C4-2B (cell line): ENCODE results near the gene XRN2.

Source experiments
- CTCF ChIP-seq: fragments of 450-650 bp; conservative IDR thresholded peaks from 2 replicates; pipeline ENCODE4 v1.5.1; 2017; ENCODE audit warnings: mild to moderate bottlenecking
- ZFX ChIP-seq: fragments of 450-650 bp; IDR thresholded peaks from 2 replicates; pipeline ENCODE4 v1.6.1; 2017

GRCh38 chr20:21258411-21258810 is 44.7 kb upstream of the XRN2 start:
- TF ChIP-seq CTCF (no peak), ZFX (no peak)
